ENCODE measurements around the gene SCGB1C1.

GRCh38 chr11:198236-198806 is 5.4 kb downstream of the SCGB1C1 start:
- TF ChIP-seq POLR2A (IDR thresholded peaks at IDR 0.05; ENCODE audit: low read length) (no peak), GATA1 (IDR thresholded peaks at IDR 0.05; ENCODE audit: low read depth, low read length) (no peak)

Measured in erythroblast (primary cell).